VCaP (cell line): ENCODE data around the gene GARIN5B.

Experiments used
- H3K27ac ChIP-seq: fragments of 450-650 bp; 2 replicates; pipeline ENCODE4 v1.5.1; 2017
- CTCF ChIP-seq: fragments of 450-650 bp; conservative IDR thresholded peaks from 2 replicates; pipeline ENCODE4 v1.5.1; 2017; ENCODE audit warnings: mild to moderate bottlenecking, moderate library complexity

The GARIN5B gene

GRCh38 chr19:55314396-55314795, 48.7 kb downstream of the GARIN5B start:
- no peak for TF ChIP-seq CTCF
- H3K27ac ChIP-seq, result no peak overlapping the region

GRCh38 chr19:55312621-55313512, 50.2 kb downstream of the GARIN5B start:
- no peak overlapping the region for H3K27ac ChIP-seq
- no peak for TF ChIP-seq CTCF

- no peak for TF ChIP-seq CTCF
Measured at GRCh38 chr19:55311797-55312196, 51.3 kb downstream of the GARIN5B start.

GRCh38 chr19:55311397-55311796, 51.7 kb downstream of the GARIN5B start:
- no peak overlapping the region for H3K27ac ChIP-seq
- TF ChIP-seq CTCF, result no peak

More at GRCh38 chr19:55311797-55312196, 51.3 kb downstream of the GARIN5B start:
- no peak overlapping the region for H3K27ac ChIP-seq

GRCh38 chr19:55310498-55310897, 52.6 kb downstream of the GARIN5B start:
- H3K27ac ChIP-seq, result no peak overlapping the region
- no peak for TF ChIP-seq CTCF

GRCh38 chr19:55309448-55309847, 53.6 kb downstream of the GARIN5B start:
- H3K27ac ChIP-seq, result no peak overlapping the region
- no peak for TF ChIP-seq CTCF

DNA sequence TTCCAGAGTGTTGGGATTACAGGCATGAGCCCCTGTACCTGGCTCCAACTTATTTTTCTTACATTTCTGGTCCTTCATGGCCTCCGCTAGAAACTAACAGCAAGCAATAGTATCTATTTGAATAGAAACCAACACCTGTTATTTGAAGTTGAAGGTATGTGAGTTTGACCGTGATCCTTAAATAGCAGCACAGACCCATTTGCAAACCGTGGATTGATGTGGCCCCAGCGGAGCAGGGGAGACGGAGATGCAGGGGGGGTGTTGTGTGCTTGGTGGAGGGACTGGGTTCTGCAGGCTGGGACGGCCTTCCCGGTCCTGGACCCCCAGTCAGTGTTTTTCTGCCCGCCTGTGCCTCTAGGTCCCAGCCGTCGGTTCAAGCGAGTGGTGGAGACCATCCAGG, 54.8 kb downstream of the GARIN5B start:
- TF ChIP-seq CTCF, result no peak
- no peak overlapping the region for H3K27ac ChIP-seq
